ENCODE data around the gene GBE1.

DNA sequence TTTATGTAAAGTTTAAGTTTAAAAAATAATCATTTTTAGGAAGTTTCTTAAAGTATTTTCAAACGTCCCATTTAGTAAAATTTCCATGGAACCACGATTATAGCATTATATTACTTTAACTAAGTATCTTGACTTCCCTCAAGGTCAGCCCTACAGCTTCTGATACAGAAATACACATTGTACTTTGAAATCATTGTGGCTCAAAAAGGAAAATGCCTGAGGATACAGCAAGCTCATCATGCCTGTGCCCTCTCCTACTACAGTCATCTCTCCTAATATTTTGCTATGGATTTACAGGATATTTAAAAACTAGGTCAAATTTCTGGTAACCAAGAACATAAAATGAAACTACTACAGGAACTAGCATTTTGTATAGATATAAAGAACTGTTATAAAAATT is 51.8 kb downstream of the GBE1 start:
- TF ChIP-seq, protein P1, sequence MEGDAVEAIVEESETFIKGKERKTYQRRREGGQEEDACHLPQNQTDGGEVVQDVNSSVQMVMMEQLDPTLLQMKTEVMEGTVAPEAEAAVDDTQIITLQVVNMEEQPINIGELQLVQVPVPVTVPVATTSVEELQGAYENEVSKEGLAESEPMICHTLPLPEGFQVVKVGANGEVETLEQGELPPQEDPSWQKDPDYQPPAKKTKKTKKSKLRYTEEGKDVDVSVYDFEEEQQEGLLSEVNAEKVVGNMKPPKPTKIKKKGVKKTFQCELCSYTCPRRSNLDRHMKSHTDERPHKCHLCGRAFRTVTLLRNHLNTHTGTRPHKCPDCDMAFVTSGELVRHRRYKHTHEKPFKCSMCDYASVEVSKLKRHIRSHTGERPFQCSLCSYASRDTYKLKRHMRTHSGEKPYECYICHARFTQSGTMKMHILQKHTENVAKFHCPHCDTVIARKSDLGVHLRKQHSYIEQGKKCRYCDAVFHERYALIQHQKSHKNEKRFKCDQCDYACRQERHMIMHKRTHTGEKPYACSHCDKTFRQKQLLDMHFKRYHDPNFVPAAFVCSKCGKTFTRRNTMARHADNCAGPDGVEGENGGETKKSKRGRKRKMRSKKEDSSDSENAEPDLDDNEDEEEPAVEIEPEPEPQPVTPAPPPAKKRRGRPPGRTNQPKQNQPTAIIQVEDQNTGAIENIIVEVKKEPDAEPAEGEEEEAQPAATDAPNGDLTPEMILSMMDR (IDR thresholded peaks at IDR 0.05), result no peak
- no peak for TF ChIP-seq POLR2A (IDR thresholded peaks at IDR 0.05)
